Large intestine (tissue), 3 donors: ENCODE data around the gene H2BK1. TPM values are rescaled to one million over a fixed set of nuclear protein-coding genes. Genes with fewer than 3 reads are reported as not detected.

Experiments used
- DNase-seq, 2 donors: peaks; one replicate each; pipeline versions ENCODE4 v3.0.0 to v3.0.0-alpha.2; 2013
- H3K27ac ChIP-seq: one replicate; pipeline ENCODE4 v1.5.1; 2013; ENCODE audit warnings: low read length
- H3K27me3 ChIP-seq: 2 replicates; pipeline ENCODE4 v1.6.1; 2013; ENCODE audit warnings: low read length; ENCODE audit not compliant: control insufficient read depth, insufficient read depth
- H3K36me3 ChIP-seq: 2 replicates; pipeline ENCODE4 v1.6.1; 2013; ENCODE audit warnings: low read length; ENCODE audit not compliant: control insufficient read depth, insufficient read depth
- H3K4me1 ChIP-seq: one replicate; pipeline ENCODE4 v1.6.1; 2013; ENCODE audit warnings: low read length; ENCODE audit not compliant: control insufficient read depth, insufficient read depth
- H3K4me3 ChIP-seq: one replicate; pipeline ENCODE4 v1.5.1; 2013; ENCODE audit warnings: low read length
- H3K9me3 ChIP-seq: one replicate; pipeline ENCODE4 v1.6.1; 2013; ENCODE audit warnings: mild to moderate bottlenecking, low read depth, low read length, moderate library complexity; ENCODE audit not compliant: control insufficient read depth
- WGBS: methylation state at CpG from one replicate; pipeline ENCODE4 v1.1.5; 2013; ENCODE audit warnings: low lambda C conversion rate; ENCODE audit not compliant: insufficient coverage; 5-methylcytosine and 5-hydroxymethylcytosine counted together
- polyA plus RNA-seq: library from polyadenylated mRNA; unstranded; fragments of 120-200 nt; gene quantifications from one replicate; pipeline ENCODE4 v1.2.1, GENCODE V29; 2013

H2BK1 gene
- polyA plus RNA-seq, 1 donor, result not detected

- peaks cover 64% of the 10 kb centered on the region for H3K36me3 ChIP-seq
- H3K4me3 ChIP-seq, result no peak overlapping the region
- no peak for DNase-seq
- no peak overlapping the region for H3K27ac ChIP-seq
- no CpG with 5 or more reads among the region's 25 CpGs for WGBS
- peaks cover 10% of the 10 kb centered on the region for H3K27me3 ChIP-seq
- peaks cover 7% of the 10 kb centered on the region for H3K4me1 ChIP-seq
- H3K9me3 ChIP-seq, result peaks cover 5% of the 10 kb centered on the region
Observed at GRCh38 chr7:151238924-151239836, 28.9 kb upstream of the H2BK1 start.

- no peak overlapping the region for H3K27ac ChIP-seq
- DNase-seq, result no peak
- peaks cover 5% of the 10 kb centered on the region for H3K9me3 ChIP-seq
- no peaks in the 10 kb centered on the region for H3K4me1 ChIP-seq
- peaks cover 64% of the 10 kb centered on the region for H3K36me3 ChIP-seq
- peaks cover 3% of the 10 kb centered on the region for H3K27me3 ChIP-seq
- no peak overlapping the region for H3K4me3 ChIP-seq
- no CpG with 5 or more reads among the region's 17 CpGs for WGBS
Observed at GRCh38 chr7:151238190-151238810, 28.0 kb upstream of the H2BK1 start.

GRCh38 chr7:151237244-151238189, 27.2 kb upstream of the H2BK1 start:
- Histone ChIP-seq H3K4me3 (no peak overlapping the region), H3K36me3 (peaks cover 64% of the 10 kb centered on the region), H3K27ac (no peak overlapping the region), H3K27me3 (no peaks in the 10 kb centered on the region), H3K9me3 (peaks cover 5% of the 10 kb centered on the region), H3K4me1 (no peaks in the 10 kb centered on the region)
- no CpG with 5 or more reads among the region's 44 CpGs for WGBS
- DNase-seq, result no peak

- Histone ChIP-seq H3K4me1 (no peaks in the 10 kb centered on the region), H3K4me3 (no peak overlapping the region), H3K36me3 (peaks cover 59% of the 10 kb centered on the region), H3K9me3 (peaks cover 5% of the 10 kb centered on the region), H3K27me3 (no peaks in the 10 kb centered on the region), H3K27ac (no peak overlapping the region)
- WGBS, result no CpG with 5 or more reads among the region's 13 CpGs
- no peak for DNase-seq
Observed at GRCh38 chr7:151236406-151236805, 26.1 kb upstream of the H2BK1 start.

GRCh38 chr7:151235091-151235787, 25.0 kb upstream of the H2BK1 start:
- H3K9me3 ChIP-seq, result peaks cover 5% of the 10 kb centered on the region
- no peaks in the 10 kb centered on the region for H3K27me3 ChIP-seq
- DNase-seq, result no peak
- H3K27ac ChIP-seq, result no peak overlapping the region
- WGBS, result no CpG with 5 or more reads among the region's 28 CpGs
- H3K4me1 ChIP-seq, result no peaks in the 10 kb centered on the region
- H3K4me3 ChIP-seq, result no peak overlapping the region
- H3K36me3 ChIP-seq, result peaks cover 49% of the 10 kb centered on the region

GRCh38 chr7:151233804-151234203, 23.5 kb upstream of the H2BK1 start:
- H3K9me3 ChIP-seq, result peaks cover 5% of the 10 kb centered on the region
- DNase-seq, result no peak
- H3K4me3 ChIP-seq, result peak overlapping the region; percentile 94
- no peaks in the 10 kb centered on the region for H3K4me1 ChIP-seq
- no peaks in the 10 kb centered on the region for H3K27me3 ChIP-seq
- WGBS, result no CpG with 5 or more reads among the region's 9 CpGs
- H3K36me3 ChIP-seq, result peaks cover 40% of the 10 kb centered on the region
- no peak overlapping the region for H3K27ac ChIP-seq

- H3K4me1 ChIP-seq, result peaks cover 5% of the 10 kb centered on the region
- no CpG with 5 or more reads among the region's 36 CpGs for WGBS
- H3K27me3 ChIP-seq, result no peaks in the 10 kb centered on the region
- H3K9me3 ChIP-seq, result peaks cover 5% of the 10 kb centered on the region
- peaks cover 33% of the 10 kb centered on the region for H3K36me3 ChIP-seq
- peak overlapping the region; percentile 94 for H3K4me3 ChIP-seq
- H3K27ac ChIP-seq, result peak overlapping the region; percentile 40
- DNase-seq, result peak in 1 of 2 donors; percentile 48
Observed at GRCh38 chr7:151232917-151233701, 22.8 kb upstream of the H2BK1 start.

GRCh38 chr7:151232091-151232916, 22.0 kb upstream of the H2BK1 start, which contains the start of gene CHPF2:
CHPF2 (plus strand) TSS chr7:151232483; CDS start chr7:151234012, 1,529 bp downstream.
- peak; percentile 84 to 89 for DNase-seq
- peak within 1 kb of the TSS; percentile 40 for H3K27ac ChIP-seq
- no peaks in the 10 kb centered on the region for H3K9me3 ChIP-seq
- no CpG with 5 or more reads among the region's 79 CpGs for WGBS
- peaks cover 8% of the 10 kb centered on the region for H3K4me1 ChIP-seq
- H3K4me3 ChIP-seq, result peak within 1 kb of the TSS; percentile 94
- H3K27me3 ChIP-seq, result no peaks in the 10 kb centered on the region
- H3K36me3 ChIP-seq, result peaks cover 25% of the 10 kb centered on the region
